Astrocyte of the spinal cord (primary cell): ENCODE results near the gene DNAH12.

Experiments used
- DNase-seq: peaks from one replicate; pipeline ENCODE4 v3.0.0; 2011; ENCODE audit warnings: low read depth, low spot score
- H3K4me3 ChIP-seq: 2 replicates; pipeline ENCODE4 v1.5.1; 2011; ENCODE audit warnings: low read depth, mild to moderate bottlenecking, low read length, moderate library complexity
- in situ Hi-C: cut with HindIII; loops from 2 replicates; pipeline ENCODE4 v1.10.0; 2017; ENCODE audit warnings: low sequenced_read_pairs
- TF ChIP-seq, protein P1 (sequence below): IDR thresholded peaks from 2 replicates; pipeline ENCODE4 v1.5.1; 2012; ENCODE audit warnings: low read depth, mild to moderate bottlenecking, low read length, inconsistent platforms

The DNAH12 gene

DNA sequence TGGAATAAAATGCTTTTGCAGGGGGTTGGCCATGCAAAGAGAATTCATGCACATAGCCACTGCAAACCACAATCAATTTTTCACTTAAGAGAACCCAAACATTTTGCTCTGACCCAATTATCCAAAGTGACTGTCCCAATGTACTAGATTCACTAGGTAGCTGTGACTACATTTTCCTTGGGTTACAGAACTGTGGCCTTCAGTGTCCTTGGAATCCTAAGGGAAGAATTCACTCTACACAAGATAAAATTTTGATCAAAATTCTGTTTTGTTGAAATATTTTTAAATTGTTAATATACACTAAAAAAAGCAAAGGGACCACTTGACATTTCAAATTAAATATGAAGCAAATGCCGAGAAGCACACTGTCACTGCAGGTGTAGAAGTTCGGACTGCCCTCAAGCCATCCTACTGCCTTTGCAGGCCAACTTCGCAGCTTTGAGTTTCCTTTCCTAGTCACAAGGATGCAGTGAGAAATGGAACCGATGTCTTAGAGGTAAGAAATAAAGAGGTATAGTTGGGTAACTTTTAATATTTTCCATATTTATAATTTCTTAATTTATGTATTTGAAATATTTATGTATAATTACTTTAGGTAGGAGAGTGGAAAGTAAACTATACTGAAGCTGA lies 251.1 kb downstream of the DNAH12 start:
- TF ChIP-seq, protein P1, sequence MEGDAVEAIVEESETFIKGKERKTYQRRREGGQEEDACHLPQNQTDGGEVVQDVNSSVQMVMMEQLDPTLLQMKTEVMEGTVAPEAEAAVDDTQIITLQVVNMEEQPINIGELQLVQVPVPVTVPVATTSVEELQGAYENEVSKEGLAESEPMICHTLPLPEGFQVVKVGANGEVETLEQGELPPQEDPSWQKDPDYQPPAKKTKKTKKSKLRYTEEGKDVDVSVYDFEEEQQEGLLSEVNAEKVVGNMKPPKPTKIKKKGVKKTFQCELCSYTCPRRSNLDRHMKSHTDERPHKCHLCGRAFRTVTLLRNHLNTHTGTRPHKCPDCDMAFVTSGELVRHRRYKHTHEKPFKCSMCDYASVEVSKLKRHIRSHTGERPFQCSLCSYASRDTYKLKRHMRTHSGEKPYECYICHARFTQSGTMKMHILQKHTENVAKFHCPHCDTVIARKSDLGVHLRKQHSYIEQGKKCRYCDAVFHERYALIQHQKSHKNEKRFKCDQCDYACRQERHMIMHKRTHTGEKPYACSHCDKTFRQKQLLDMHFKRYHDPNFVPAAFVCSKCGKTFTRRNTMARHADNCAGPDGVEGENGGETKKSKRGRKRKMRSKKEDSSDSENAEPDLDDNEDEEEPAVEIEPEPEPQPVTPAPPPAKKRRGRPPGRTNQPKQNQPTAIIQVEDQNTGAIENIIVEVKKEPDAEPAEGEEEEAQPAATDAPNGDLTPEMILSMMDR, result no peak
- DNase-seq, result no peak
- no peak overlapping the region for H3K4me3 ChIP-seq
- in situ Hi-C loops, result no loop called here

DNA sequence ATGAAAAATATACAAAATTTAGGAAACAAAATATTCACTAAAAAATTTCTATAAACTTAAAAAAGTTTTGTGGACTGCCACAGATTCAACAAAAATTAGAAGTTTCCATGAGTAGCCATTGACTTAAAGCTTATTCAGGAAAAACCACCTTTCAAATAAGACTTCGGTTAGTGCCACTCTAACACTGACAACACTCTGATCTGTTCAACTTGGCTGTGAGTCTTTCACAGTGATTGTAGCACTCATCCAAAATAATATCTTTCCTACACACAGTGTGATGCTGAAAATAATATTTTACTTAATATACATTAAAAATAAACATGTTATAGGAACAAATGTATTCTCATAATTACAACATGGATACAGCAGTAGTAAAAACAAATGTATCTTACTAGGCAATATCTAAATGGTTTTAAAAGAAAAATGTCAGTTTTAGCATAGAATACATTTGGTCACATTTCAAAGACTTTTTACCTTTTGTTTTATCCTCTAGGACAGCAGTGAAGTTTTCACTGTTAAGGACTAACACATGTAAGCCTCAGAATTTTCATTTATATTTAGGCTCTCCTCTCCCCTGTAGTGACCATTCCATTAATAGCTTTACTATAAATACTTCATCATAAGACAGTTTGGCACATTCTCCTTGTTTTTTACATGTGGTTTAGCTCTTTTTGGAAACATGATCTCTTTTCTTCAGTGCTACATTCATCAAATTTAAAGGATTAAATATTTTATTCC lies 251.8 kb downstream of the DNAH12 start, which contains the start of gene ASB14:
Gene ASB14 (minus strand): TSS at position 527 of the 738 bp plus-strand sequence. CDS start 652 bp downstream, outside the sequence.
- no peak within 1 kb of the TSS for H3K4me3 ChIP-seq
- no peak for DNase-seq
- in situ Hi-C loops, result no loop called here
- TF ChIP-seq, protein P1, result no peak

DNA sequence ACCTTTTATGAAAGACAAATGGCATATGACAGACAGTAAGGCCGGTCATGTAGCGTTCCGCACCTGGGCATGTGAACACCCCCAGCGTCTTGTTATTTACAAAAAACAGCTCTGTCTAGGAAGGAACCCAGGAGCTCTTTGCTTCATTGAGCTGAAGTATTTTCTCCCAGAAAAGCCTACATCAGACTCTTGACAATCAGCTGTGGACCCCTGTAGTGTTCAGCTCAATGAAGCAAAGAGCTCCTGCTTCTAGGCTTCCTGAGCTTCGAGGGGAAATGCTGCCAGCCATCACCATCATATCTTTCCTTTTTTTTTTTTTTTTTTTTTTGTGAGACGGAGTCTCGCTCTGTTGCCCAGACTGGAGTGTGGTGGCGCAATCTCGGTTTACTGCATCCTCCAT lies 255.7 kb downstream of the DNAH12 start:
- no peak overlapping the region for H3K4me3 ChIP-seq
- no peak for DNase-seq
- in situ Hi-C loops, result no loop called here
- TF ChIP-seq, protein P1, result no peak

DNA sequence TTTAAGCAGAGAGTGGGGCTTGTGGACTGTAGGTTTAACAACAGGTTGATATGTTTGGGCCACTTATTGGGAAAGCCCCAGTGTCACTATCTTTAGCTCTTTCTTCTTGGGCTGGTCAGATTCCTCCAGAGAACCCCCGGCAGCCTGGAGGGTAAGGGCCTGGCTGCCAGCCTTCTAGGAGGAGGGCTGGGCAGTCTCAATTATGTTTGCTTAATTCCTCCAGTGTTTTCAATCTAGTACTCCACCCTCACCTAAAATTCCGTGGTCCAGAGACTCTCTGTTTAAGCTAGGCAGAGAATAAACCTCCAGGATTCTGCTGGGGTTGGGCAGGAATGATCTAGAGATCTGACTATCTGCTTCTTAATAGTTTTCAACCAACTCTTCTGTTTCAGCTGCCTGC lies 256.9 kb downstream of the DNAH12 start:
- H3K4me3 ChIP-seq, result no peak overlapping the region
- TF ChIP-seq, protein P1, result no peak
- DNase-seq, result no peak
- in situ Hi-C loops, result no loop called here

DNA sequence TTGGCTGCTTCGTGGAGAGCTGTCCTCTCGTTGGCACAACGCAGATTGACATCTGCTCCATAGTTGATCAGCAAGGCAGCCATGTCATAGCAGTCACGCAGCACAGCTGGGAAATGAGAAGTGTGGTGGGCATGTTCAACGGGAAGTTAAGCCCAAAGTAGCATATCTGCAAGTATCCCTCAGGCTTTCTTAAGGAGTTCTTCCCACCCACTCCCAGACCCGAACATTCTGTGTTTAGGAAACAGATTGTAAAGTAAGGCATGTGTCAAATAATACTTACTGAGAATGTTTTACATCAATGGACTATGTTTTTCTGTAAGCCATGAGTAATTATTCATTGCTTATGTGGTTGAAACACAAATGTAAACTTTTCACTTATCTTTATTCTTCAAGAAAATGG lies 260.8 kb downstream of the DNAH12 start:
- DNase-seq, result no peak
- TF ChIP-seq, protein P1, result no peak
- no peak overlapping the region for H3K4me3 ChIP-seq
- in situ Hi-C loops, result no loop called here

DNA sequence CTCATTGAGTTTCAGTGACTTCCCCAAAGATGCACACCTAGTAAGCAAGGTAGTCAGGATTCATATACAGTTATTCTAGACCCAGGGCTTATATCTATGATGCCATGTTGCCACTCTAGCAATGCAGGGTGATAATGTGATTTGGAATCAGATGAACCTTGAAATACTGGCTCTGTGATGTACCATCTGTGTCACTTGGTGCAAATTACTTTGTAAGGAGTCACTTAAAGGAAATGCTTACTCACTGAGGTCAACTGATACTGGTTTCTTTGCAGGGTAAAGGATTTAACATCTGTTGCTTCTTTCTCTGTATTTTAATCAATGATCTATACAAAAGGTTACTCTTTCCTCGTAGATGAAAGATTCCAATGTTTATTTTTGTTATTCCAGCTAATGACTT lies 262.4 kb downstream of the DNAH12 start:
- H3K4me3 ChIP-seq, result no peak overlapping the region
- in situ Hi-C loops, result no loop called here
- TF ChIP-seq, protein P1, result no peak
- no peak for DNase-seq
